ENCODE results near the gene CAMK1G.

CAMK1G gene

DNA sequence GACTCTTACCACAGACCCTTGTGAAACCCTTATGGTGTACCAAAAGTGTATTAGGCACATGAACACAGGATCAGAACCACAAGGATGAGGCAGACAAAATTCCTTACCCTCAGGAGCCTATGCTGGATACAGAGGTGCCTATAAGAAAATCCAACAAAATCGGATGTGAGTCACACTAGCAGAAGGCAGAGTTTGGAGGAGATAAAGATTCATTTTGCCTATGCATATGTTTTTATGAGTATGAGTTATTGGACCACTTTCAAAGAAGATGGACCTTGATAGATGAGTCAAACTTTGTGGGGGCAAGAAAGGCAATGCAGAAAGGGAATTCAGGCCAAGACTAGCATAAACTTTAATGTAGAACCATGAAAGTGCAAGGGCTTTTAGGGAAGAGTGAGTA is 17.0 kb downstream of the CAMK1G start:
- DNase-seq (ENCODE audit: low read depth, low spot score): no peak

DNA sequence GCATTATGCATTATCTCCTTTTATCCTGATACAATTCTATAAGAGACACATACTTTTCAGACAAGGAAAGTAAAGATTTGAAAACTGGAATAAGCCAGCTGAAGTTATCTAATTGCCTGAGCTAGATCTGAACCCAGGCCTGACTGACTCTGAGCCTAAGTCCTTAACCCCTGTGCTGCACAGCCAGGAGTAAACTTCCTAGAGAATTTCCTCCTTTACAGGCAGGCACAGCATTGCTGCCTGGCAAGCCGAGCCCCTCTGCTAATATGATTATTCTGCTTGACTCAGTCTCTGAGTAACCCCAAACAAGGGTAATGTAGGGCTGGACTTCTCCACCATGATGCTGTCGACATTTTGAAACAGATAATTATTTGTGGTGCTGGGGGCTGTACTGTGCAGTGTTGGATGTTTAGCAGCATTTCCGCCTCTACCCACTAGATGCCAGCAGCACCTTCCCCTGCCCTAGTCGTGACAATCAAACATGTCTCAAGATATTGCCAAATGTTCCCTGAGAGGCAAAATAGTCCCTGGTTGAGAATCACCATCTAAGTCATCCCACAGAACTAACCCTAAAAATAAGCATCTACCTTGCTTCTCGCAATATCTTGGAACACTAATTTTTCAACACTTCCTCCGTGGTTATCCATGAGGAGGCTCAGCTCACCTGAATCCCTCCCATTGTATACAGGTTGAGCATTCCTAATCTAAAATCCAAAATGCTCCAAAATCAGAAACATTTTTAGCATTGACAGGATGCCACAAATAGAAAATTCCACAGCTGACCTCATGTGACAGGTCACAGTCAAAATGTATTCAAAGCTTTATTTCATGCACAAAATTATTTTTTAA is 18.5 kb downstream of the CAMK1G start:
- no peak for DNase-seq (ENCODE audit: low read depth, low spot score)

DNA sequence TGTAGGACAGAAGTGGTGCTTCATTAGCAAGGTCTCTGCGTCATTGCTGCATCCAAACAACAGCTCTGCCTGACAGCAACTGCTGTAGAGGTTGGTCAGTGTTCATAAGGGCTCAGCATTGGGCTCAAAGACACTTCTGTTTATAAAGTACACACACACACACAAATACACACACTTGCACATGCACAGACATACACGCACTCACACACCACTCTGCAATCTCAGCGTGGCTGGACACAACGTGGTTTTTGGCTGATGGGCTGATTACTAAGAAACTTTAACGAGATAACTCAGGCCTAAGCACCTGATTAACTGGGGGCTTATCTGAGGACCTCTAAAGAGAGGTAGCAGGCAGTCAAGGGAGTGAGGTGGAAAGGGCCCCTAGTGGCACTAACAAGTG is 20.4 kb downstream of the CAMK1G start:
- DNase-seq (ENCODE audit: low read depth, low spot score): no peak

DNA sequence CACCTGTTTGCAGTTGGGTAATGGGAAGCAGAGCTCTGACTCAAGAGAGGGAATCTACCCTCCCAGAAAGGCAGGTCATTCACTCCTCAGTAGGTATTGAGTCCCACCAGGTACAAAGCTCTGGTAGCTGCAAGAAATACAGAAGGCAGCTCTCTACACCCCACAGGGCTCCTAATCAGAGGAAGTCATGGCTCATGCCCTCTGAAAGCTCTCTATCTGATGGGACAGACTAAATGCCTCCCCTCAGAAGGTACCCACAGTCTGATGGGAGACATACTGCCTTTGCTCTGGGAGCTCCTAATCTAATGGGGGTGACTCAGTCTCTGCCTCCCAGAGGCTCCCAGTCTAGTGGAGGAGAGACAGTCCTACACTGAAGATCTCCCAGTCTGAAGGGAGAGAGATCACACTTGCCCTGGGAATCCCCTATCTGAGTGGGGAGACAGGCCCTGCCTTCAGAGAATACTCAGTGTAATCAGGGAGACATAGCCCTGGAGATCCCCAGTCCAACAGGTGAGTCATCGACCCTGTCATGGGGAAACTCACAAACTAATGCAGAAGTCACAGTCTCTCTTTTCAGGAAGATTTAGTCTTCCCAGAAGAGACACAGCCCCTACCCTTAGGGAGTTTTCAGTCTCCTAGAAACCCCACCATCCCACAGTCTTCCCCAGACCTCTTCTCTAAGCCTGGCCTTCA is 23.7 kb downstream of the CAMK1G start:
- DNase-seq (ENCODE audit: low read depth, low spot score): no peak

DNA sequence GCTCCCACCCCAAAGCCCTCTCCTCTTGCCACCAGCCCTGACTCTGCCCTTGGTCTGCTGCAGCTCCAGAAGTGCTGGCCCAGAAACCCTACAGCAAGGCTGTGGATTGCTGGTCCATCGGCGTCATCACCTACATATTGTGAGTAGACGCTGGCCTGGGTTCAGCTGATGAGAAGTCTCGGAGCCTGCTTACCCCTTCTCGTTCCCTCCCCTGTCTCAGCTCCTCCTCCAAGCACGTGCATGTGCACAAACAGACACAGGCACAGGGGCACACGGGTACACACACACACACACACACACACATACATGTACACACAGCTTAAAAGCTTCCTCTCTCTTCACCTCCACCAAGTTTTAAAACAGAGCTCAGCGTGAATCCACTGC is 24.3 kb downstream of the CAMK1G start:
- no peak for DNase-seq (ENCODE audit: low read depth, low spot score)

DNA sequence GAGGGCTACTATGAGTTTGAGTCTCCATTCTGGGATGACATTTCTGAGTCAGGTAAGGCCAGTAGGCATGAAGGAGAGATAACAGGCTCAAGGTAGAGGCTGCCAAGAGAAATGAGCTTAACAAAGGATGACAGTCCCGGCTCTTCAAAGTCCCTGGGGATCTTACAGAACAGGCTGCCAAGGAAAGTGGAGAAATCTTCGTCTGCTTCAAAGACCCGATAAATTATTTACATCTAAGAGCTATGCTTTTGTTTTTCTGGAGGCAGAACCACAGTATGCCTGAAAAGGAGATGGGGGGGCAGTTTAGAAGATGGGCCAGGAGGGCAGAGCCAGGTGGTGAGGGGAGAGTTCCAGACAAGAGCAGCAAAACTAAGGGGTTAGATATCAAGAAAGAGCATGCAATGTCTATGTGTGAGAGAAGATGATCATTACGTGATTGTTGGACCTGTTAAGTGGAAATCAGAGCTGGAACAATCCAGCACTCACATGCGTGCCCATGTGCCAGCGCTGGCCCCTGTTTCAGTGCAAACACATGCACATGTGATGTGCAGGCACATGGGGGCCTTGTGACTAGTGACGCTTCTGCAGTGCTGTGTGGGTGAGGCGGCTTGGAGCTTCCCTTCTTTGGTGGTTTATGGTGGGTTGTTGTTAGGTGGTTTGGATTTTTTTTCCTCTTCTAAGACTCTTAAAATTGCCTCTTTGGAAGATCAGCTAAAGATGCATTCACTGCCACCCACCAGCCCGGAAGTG is 25.7 kb downstream of the CAMK1G start:
- no peak for DNase-seq (ENCODE audit: low read depth, low spot score)

DNA sequence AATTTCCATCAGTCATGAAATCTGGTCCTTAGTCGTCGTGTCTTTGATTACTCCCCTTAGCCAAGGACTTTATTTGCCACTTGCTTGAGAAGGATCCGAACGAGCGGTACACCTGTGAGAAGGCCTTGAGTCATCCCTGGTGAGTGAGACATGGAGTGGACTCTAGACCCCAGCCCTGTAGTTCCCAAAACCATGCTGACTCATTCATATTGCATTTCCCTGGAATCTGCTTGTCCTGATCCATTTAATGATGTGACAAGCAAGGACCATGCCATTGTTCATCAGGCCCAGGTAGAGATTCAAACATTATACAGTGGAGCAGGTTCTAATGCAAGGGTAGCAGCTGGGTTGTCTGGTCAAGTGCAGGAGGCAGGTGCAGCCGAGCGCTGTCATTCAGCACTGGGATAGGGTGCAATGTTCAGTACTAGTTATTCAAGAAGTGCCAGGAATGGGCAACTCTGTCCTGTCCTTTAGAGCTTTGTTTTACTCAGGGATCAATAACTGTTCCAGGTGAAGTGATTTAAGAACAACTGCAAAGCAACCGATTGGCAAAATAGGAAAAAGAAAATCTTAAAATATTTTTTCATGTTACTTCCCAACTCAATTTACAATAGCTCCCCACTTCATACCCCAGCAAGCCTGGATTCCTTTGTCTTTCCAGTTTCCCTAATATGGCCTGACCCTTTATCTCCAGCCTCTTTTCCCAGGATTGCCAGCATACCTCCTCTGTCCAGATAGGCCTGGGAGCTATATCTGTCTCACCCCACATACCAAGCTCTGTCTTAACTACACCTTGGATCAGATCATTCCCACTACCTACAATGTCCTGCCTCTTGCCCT is 26.5 kb downstream of the CAMK1G start:
- no peak for DNase-seq (ENCODE audit: low read depth, low spot score)

DNA sequence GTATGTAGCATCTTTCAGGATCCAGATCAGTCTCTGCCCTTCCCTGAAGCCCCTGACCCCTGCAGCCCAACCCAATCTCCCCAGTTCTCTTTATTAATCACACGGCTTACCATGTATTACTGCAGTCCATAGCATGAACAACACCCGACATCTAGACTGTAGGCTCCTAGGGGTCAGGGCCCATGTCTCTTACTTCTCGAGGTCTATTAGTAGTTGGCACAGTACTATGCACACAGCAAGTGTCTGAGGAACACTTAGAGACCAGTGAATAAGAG is 27.1 kb downstream of the CAMK1G start:
- DNase-seq (ENCODE audit: low read depth, low spot score): no peak

DNA sequence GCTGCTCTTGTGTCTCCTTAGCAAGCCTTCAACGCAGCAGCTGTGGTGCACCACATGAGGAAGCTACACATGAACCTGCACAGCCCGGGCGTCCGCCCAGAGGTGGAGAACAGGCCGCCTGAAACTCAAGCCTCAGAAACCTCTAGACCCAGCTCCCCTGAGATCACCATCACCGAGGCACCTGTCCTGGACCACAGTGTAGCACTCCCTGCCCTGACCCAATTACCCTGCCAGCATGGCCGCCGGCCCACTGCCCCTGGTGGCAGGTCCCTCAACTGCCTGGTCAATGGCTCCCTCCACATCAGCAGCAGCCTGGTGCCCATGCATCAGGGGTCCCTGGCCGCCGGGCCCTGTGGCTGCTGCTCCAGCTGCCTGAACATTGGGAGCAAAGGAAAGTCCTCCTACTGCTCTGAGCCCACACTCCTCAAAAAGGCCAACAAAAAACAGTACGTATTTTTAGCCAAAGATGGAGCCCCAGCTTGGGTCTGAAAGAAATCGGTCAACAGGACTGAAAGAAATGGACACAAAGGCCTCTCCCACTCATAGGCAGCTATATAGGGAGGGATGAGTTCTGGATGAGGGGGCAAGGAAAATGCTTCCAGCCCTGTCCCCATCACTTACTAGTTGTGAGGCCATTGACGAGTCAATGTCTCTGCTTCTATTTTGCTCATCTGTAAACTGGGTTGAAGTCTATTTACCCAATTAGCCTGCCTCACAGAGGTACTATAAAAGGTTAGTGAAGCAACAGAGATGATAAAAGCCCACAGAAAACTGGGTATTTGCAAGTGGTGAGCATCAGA is 28.5 kb downstream of the CAMK1G start:
- no peak for DNase-seq (ENCODE audit: low read depth, low spot score)

DNA sequence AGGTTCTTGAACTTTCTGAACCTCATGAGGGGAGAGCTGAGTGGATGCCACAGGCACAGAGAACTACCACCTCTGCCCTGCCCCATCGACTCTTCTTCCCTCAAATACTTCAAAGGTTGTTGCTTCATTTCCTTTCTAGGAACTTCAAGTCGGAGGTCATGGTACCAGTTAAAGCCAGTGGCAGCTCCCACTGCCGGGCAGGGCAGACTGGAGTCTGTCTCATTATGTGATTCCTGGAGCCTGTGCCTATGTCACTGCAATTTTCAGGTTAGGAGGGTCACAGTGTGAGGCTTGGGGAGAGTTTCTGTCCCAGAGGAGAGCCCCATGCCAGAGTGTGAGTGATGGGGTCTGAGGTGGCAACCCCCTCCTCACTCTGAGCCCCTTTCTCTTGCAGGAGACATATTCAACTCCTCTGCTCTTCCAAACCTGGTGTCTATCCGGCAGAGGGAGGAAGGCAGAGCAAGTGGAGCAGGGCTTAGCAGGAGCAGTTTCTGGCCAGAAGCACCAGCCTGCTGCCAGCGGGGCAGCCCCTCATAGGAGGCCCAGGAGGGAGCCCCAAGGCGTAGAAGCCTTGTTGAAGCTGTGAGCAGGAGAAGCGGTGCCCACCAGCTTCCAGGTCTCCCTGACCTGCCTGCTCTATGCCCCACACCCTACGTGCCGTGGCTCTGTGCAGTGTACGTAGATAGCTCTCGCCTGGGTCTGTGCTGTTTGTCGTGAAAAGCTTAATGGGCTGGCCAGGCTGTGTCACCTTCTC is 29.3 kb downstream of the CAMK1G start:
- no peak for DNase-seq (ENCODE audit: low read depth, low spot score)

DNA sequence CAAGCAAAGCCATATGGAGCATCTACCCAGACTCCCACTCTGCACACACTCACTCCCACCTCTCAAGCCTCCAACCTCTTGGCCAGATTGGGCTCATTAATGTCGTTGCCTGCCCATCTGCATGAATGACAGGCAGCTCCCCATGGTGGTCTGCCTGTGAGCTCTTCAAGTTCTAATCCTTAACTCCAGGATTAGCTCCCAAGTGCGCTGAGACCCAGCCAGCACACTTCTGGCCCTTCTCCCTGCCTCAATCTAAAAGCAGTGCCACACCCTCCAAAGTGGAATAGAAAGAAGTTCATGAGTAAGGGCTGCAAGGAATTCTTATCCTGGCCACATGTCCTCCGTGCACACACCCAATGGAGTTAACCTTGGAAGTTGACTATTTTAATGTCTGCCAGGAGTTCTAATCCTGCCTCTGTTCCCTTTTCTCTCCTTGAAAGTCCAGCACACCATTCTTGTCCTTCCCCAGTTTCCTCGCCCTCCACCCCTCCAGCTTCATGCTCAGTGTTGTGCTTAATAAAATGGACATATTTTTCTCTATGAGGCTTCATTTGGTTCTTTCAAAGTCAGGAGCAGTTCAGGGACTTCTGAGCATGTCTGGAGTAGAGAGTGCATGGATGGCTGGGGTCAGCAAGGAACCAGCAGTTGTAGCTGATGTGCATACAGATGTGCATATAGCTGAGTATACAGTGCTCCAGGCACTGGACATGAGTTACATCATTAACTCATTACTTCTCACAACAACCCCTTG is 30.1 kb downstream of the CAMK1G start:
- no peak for DNase-seq (ENCODE audit: low read depth, low spot score)

DNA sequence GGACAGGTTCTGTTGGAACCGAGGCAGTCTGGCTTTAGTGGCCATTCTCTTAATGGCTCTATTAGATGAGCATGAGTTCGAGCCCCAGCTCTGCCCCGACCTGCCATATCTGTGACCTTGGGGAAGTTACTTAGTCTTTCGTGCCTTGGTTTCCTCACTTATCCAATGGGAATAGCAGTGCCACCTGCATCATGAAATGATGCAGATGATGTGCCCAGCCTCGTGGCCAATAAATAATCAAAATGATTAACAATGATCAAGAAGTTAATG is 30.6 kb downstream of the CAMK1G start:
- DNase-seq (ENCODE audit: low read depth, low spot score): no peak

DNA sequence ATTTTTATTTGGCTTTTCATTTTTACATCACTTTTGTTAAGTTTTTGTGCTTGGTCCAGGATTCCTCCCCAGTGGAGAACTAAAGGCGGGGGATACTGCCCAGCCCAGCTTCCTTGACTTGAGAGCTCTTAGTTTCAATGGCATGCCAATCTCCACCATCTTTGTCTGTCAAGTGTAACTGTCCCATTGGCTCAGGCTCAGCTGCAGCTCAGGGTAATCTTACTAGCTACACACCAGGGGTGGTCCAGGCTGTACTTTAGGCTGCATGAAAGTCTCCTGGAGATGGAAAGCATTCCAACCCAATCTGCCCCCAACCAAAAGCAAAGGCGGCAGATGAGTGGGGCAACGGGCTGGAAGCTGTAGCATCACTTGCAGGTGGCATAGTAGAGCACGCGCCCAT is 31.4 kb downstream of the CAMK1G start:
- DNase-seq (ENCODE audit: low read depth, low spot score): no peak

DNA sequence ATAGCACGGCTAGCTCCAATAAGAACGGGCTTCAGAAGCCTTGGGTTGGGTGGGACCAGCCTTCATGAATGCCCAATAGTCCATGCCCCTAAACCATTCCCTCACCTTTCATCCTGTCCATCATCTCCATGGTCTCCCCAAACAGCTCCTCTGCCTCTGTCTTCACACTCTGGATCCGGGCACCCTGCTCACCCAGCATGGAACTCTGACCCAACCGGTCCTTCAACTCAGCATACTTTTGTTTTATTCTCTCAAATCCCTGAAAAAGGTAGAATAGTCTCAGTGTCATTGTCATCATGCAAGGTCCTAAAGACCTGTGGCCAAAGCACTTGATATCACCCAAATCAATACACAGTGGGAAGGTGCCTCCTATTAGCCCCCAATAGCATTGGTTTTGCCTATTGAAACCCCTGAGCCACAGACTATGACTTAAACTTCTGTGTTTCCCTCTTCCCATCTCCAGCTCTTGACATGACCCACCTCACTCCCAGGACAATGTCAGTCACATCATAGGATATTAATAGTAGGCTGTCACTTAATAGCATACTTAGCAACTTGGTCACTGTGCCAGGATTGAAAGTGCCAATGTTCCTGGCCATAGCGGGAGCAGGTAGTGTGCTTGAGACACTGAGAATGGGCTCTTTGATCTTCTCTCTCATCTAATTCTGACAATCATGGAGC is 33.0 kb downstream of the CAMK1G start:
- DNase-seq (ENCODE audit: low read depth, low spot score): no peak

DNA sequence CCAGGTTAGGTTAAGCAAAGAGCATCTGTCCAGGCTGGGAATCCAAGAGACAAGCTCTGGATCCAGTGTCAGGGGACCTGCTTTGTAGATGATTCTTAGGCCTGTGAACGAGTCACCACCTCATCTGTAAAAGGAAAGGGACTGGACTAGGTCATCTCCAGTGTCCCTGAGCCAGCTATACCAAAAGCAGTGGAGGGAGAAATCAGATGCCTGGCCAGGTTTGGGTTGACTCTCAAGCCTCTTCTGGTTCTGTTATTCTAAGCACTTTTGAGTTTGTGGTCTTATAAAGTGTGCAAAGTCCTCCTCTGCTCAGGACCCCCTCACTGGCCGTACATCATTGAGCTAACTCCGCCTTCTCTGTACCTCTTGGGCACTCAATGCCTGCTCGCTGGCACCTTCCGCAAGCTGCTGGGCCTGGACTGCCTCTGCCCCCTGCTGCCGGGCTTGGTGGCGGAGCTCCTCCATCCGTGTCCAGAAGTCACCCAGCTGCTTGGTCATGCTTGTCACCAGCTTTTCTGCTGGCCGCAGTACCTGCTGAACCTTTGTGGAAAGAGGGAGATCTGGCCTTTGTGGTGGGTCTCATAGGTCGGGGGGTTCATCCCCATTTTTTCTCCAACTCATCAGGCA is 33.6 kb downstream of the CAMK1G start:
- DNase-seq (ENCODE audit: low read depth, low spot score): no peak

DNA sequence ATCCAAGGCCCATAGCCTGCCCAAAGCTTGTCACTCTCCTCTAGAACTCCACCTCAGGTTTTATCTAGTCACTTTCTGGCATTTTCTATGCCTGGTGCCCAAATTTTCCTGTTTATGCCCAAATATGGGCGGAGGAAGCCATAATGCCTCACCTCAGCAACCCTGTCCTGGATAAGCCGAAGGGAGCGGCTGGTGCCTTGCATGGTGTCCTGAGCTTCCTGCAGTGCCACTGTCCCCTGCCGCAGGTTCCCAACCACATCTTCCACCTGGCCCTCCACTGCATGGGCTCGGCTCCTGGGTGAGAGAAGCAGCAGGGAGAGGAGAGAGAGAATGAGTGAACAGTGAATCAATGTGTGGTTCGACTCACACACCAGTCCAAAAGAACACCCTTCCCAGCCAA is 34.2 kb downstream of the CAMK1G start:
- no peak for DNase-seq (ENCODE audit: low read depth, low spot score)

DNA sequence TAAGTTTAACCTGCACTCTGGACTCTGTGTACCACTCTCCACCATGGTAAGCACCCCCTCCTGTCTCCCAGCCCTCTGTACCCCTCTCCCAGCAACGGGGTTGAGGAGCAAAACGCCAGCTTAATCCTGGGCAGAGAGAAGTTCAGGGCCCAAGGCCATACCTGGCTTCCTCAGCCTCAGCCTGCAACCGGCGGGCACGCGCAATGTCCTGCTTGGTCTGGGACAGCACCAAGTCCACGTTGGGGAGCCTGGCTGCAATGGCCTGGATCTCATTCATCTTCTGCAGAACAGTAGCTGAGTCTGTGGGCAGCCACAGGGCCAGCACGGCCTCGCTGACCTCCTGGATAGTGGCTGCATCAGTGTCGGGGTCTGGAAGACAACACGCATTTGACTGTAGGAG is 34.8 kb downstream of the CAMK1G start:
- DNase-seq (ENCODE audit: low read depth, low spot score): no peak

DNA sequence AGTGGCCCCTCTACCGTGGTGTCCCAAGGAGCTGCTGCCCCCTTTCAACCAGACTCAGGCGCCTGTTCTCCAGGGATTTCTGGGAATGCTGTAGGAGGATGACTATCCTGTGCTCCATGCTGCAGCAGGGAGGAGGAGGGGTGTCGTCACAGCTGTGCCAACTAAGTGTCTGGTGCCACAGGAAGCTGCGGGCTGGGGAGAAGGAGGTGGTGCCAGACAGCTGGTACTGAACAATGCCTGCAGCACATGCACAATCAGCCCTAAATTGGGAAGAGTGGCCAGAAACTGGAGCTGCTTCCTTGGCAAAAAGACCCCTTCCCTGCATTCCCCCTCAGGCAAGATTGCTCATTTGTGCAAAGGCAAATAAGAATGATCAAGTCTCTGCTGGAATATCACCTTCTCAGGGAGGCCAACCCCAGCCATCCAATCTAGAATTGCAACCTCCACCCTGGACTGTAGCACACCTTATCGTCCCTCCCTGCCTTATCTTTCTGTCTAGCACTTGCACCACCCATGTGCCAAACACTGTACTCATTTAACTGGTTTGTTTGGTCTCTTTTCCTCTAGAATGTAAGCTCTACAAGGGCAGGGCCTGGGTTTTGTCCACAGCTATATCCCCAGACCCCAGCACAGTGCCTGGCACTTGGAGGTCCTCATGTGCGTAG is 35.4 kb downstream of the CAMK1G start:
- no peak for DNase-seq (ENCODE audit: low read depth, low spot score)

Data from iPS DF 19.7 (cell line).